Measurements from ENCODE around the gene MKNK2.
A peak's percentile ranks its signal among the peaks of the same experiment; 100 is the strongest.

The MKNK2 gene

DNA sequence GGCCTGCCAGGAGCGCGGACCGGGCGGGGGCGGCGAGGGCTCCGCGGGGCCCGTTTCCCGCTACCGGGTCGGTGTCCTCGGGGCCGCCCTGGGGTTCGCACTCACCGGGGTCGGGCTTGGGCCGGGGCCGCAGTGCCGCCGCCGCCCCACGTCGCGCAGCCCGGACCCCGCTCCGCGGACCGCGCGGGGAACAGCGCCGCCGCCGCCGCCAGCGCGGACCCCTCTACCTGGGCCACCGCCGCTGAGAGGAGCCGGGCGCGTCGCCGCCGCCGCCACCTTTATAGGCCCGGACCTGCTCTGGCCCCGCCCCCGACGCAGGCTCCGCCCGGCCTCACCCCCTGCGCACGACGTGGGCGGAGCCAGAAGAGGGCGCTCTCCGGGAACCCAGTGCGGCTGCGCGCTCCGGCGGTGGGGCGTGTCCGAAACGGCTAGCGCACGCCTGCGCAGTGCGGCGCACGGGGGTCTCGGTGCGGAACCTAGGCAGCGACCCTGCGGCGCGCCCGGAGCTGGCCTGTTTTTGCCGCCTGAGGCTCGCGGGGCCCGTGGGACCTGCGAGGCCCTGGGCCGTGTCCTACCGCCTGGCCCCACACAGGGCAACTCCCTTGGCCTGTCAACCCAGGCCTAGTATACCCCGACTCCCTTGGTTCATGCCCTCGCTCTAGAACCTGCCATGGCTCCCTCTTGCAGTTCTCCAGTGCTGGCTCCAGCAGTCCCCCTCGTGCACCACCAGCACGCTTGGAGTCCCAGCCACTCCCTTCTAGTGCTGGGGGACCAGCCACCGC lies at the start of gene MKNK2:
Gene MKNK2 (minus strand): TSS at position 254 of the 782 bp plus-strand sequence. CDS start 393 bp downstream, outside the sequence.
- DNase-seq (ENCODE audit: extremely low read depth, low read depth) = peak; percentile 59
- TF ChIP-seq, protein P1, sequence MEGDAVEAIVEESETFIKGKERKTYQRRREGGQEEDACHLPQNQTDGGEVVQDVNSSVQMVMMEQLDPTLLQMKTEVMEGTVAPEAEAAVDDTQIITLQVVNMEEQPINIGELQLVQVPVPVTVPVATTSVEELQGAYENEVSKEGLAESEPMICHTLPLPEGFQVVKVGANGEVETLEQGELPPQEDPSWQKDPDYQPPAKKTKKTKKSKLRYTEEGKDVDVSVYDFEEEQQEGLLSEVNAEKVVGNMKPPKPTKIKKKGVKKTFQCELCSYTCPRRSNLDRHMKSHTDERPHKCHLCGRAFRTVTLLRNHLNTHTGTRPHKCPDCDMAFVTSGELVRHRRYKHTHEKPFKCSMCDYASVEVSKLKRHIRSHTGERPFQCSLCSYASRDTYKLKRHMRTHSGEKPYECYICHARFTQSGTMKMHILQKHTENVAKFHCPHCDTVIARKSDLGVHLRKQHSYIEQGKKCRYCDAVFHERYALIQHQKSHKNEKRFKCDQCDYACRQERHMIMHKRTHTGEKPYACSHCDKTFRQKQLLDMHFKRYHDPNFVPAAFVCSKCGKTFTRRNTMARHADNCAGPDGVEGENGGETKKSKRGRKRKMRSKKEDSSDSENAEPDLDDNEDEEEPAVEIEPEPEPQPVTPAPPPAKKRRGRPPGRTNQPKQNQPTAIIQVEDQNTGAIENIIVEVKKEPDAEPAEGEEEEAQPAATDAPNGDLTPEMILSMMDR (IDR thresholded peaks at IDR 0.05; ENCODE audit: low read depth, low read length) = peak; percentile 41

DNA sequence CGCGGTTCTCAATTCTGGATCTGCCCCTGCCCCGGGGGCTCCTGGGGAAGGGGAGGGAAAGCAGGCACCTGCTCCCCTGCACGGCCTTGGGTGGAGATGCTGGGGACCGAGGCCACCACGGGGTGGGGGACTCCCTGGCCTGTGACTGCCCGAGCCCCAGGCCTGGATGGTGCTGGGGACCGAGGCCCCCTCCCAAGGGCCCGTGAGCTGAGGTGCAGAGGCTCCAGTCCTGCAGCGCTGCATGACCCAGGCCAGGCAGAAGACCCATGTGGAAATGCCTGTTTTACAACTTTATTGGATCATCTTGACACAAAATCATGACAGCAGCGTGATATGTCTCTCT lies 49.6 kb upstream of the MKNK2 start:
- TF ChIP-seq, protein P1 (IDR thresholded peaks at IDR 0.05; ENCODE audit: low read depth, low read length) = no peak
- DNase-seq (ENCODE audit: extremely low read depth, low read depth) = no peak

DNA sequence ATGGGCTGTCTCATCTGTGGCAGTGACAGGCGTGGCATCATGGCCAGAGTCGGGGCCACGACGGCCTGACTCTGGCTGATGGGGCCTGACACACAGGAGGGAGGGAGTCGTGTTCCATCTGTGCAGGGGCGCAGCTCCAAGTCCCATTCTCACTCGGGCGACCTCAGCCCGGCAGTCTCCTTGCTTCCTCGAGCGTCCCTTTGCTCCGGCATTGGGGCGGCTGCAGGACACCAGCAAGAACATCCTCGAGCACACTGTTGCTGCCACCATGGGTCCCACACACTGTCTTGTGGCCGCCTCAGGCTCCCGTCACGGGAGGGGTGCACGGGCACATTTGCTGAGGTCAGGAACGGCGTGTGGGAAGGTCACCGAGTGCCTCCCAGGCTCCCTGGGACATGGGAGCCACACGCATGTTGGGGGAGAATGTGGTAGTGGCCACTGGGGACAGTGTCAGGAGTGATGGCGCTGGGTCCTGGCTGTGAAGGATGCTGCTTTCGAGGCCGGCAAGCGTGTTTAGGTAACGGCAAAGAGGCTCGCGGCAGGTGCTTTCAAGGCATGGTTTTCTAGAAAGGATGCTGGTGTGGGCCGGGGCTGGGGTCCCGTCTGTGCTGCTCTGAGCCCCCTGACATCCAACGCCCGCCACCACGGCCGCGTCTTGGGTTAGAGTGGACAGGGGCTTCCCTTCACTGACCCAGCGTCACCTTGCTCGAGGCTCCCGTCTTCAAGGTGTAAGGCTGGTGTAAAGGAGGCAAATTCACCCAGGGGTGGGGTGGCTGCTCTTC lies 49.1 kb upstream of the MKNK2 start:
- TF ChIP-seq, protein P1 (IDR thresholded peaks at IDR 0.05; ENCODE audit: low read depth, low read length) = no peak
- no peak for DNase-seq (ENCODE audit: extremely low read depth, low read depth)

DNA sequence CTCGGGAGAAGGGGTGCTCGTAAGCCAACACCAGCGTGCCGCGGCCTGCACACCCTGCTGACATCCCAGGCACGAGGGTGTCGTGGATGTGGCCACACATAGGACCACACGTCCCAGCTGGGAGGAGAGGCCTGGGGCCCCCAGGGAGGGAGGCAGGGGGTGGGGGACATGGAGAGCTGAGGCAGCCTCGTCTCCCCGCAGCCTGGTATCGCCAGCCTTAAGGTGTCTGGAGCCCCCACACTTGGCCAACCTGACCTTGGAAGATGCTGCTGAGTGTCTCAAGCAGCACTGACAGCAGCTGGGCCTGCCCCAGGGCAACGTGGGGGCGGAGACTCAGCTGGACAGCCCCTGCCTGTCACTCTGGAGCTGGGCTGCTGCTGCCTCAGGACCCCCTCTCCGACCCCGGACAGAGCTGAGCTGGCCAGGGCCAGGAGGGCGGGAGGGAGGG lies 48.0 kb upstream of the MKNK2 start:
- DNase-seq (ENCODE audit: extremely low read depth, low read depth) = no peak
- TF ChIP-seq, protein P1 (IDR thresholded peaks at IDR 0.05; ENCODE audit: low read depth, low read length) = no peak

DNA sequence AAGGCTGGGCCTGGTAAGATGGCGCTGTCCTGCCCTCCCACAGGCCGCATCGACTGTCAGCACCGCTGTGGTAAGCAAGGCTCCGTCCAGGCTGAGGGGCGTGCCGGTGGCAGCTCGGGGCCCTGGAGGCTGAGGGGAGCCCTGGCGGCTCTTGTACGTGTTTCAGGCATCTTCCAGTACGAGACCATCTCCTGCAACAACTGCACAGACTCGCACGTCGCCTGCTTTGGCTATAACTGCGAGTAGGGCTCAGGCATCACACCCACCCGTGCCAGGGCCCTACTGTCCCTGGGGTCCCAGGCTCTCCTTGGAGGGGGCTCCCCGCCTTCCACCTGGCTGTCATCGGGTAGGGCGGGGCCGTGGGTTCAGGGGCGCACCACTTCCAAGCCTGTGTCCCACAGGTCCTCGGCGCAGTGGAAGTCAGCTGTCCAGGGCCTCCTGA lies 46.9 kb upstream of the MKNK2 start:
- TF ChIP-seq, protein P1 (IDR thresholded peaks at IDR 0.05; ENCODE audit: low read depth, low read length) = no peak
- DNase-seq (ENCODE audit: extremely low read depth, low read depth) = no peak

DNA sequence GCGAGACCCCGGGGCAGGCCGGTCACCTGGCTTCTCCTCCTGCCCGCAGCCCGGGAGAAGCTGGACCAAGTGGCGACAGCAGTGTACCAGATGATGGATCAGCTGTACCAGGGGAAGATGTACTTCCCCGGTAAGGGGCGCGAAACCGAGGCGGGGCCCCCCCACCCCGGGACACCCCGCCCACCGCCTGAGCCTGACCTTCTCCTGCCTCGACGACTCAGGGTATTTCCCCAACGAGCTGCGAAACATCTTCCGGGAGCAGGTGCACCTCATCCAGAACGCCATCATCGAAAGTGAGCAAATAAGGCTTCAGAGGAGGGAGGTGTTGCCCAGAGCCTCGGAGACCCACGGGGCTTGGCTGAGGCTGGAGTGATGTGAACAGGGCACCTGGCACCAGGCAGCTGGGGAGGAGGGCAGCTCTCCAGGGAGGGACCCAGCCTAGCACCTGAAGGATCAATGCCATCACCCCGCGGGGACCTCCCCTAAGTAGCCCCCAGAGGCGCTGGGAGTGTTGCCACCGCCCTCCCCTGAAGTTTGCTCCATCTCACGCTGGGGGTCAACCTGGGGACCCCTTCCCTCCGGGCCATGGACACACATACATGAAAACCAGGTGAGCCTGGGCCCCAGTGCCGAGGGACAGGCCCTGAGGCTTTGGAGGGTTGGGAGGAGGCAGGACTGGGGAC lies 46.3 kb upstream of the MKNK2 start:
- no peak for DNase-seq (ENCODE audit: extremely low read depth, low read depth)
- TF ChIP-seq, protein P1 (IDR thresholded peaks at IDR 0.05; ENCODE audit: low read depth, low read length) = no peak
